HPDE6-E6E7 (cell line): ENCODE data around the gene HNRNPA2B1.
"Not testable (repeated sequence)": the region's sequence is repeated elsewhere in the genome, so short reads cannot be mapped to it uniquely, and the experiment has no call there.

Experiments
- DNase-seq: peaks from one replicate; pipeline ENCODE4 v3.0.0; 2011; ENCODE audit warnings: missing footprints; ENCODE audit errors: extremely low spot score

The HNRNPA2B1 gene

GRCh38 chr7:26185131-26185843, 15.3 kb downstream of the HNRNPA2B1 start:
- DNase-seq = no peak

GRCh38 chr7:26184281-26185101, 16.1 kb downstream of the HNRNPA2B1 start:
- not testable (repeated sequence) for DNase-seq

GRCh38 chr7:26183545-26184280, 16.8 kb downstream of the HNRNPA2B1 start:
- DNase-seq = no peak

GRCh38 chr7:26182706-26183105, 17.8 kb downstream of the HNRNPA2B1 start:
- no peak for DNase-seq

- no peak for DNase-seq
Observed at GRCh38 chr7:26182283-26182682, 18.3 kb downstream of the HNRNPA2B1 start.

GRCh38 chr7:26181474-26182227, 18.9 kb downstream of the HNRNPA2B1 start:
- no peak for DNase-seq

- DNase-seq = no peak
Observed at GRCh38 chr7:26180792-26181198, 19.8 kb downstream of the HNRNPA2B1 start.

GRCh38 chr7:26179826-26180497, 20.6 kb downstream of the HNRNPA2B1 start:
- no peak for DNase-seq

- DNase-seq = no peak
Observed at GRCh38 chr7:26179422-26179821, 21.1 kb downstream of the HNRNPA2B1 start.

GRCh38 chr7:26178272-26178960, 22.1 kb downstream of the HNRNPA2B1 start:
- no peak for DNase-seq

- DNase-seq = not testable (repeated sequence)
Observed at GRCh38 chr7:26177269-26177668, 23.3 kb downstream of the HNRNPA2B1 start.

GRCh38 chr7:26176696-26177095, 23.9 kb downstream of the HNRNPA2B1 start:
- DNase-seq = not testable (repeated sequence)

GRCh38 chr7:26175903-26176302, 24.6 kb downstream of the HNRNPA2B1 start:
- not testable (repeated sequence) for DNase-seq

GRCh38 chr7:26172048-26172447, 28.5 kb downstream of the HNRNPA2B1 start:
- DNase-seq = no peak

- DNase-seq = no peak
Observed at GRCh38 chr7:26171601-26172000, 28.9 kb downstream of the HNRNPA2B1 start.

- no peak for DNase-seq
Observed at GRCh38 chr7:26170663-26171062, 29.9 kb downstream of the HNRNPA2B1 start.

- DNase-seq = no peak
Observed at GRCh38 chr7:26169271-26169670, 31.3 kb downstream of the HNRNPA2B1 start.

- DNase-seq = no peak
Observed at GRCh38 chr7:26168458-26169023, 32.0 kb downstream of the HNRNPA2B1 start.

- no peak for DNase-seq
Observed at GRCh38 chr7:26167303-26167934, 33.1 kb downstream of the HNRNPA2B1 start.
